ENCODE measurements around the gene LONP1. TPM values are rescaled to one million over a fixed set of nuclear protein-coding genes. Genes with fewer than 3 reads are reported as not detected.

LONP1 gene
- total and polyA plus RNA-seq, 2 of the 8 experiments (the other 6 are each of a cell fraction or from before 2014, with no cell fraction given): 98.1 to 117 TPM

DNA sequence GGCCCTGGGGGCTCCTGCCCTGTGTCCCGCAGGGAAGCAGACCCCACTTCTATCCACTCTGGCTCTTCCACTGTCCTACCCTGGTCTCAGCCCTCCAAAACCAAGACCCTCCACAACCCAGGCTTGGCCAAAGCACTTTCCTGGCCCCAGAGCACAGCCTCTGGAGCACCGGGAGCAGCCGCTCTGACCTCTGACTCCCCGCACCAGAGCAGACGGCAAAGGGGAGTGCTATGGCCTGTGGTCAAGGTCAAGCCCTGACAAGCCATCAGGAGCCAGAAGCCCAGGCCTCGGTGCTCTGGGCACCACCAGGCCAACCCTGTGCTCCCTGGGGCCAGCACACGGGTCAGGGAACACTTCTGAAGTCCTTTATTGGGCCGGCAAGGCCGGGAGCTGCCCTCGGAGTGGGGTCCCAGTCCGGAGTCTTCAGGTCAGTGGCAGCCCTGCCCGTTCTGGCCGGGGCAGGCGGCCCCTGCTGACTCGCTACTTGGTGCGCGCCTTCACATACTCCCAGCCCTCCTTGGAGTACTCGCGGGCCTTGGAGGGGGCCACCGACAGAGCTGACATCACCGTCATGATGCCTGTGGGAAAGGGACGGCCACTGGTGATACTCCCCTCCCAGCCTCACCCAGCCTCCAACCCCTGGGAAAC lies 41.8 kb downstream of the LONP1 start:
- no peak overlapping the region for H3K4me2 ChIP-seq (ENCODE audit: insufficient read depth in 1 of 2, low read depth in 2 of 2, low read length in 2 of 2)
- no peak overlapping the region for H3K23ac ChIP-seq (ENCODE audit: insufficient read length)
- WGBS, 2 experiments (ENCODE audit: extremely low coverage in 1 of 2, insufficient coverage in 1 of 2, insufficient read length in 1 of 2, insufficient replicate concordance in 2 of 2, low coverage in 1 of 2, low lambda C conversion rate in 2 of 2, missing lambda C conversion rate in 1 of 2): 91% methylated on average over 16 of the region's 22 CpGs; no CpG with 5 or more reads in 1 of the 2 experiments
- no peaks in the 10 kb centered on the region for H3K27me3 ChIP-seq (replicated peaks in 1 of 4; ENCODE audit: control insufficient read depth in 3 of 4, extremely low read depth in 1 of 4, insufficient read depth in 3 of 4, low read length in 3 of 4)
- H3K56ac ChIP-seq (replicated peaks; ENCODE audit: insufficient read length, low read depth, low read length): no peak overlapping the region
- no peaks in the 10 kb centered on the region for H3K79me2 ChIP-seq (ENCODE audit: control insufficient read depth in 1 of 2, insufficient read depth in 2 of 2, low read length in 2 of 2)
- H2AFZ ChIP-seq (ENCODE audit: low read length): no peak overlapping the region
- H3K27ac ChIP-seq (ENCODE audit: low read depth, low read length): no peak overlapping the region
- no peak overlapping the region for H2BK120ac ChIP-seq (replicated peaks; ENCODE audit: low read depth, low read length)
- peaks cover 3% of the 10 kb centered on the region; the same call in 1 of the 2 replicates for H3K79me1 ChIP-seq (ENCODE audit: low read depth, low read length)
- DNase-seq (ENCODE audit: low read depth in 1 of 2, low spot score in 2 of 2) (no peak), FAIRE-seq (no peak)
- CTCF ChIA-PET (ENCODE audit: partially characterized antibody): interaction anchor here (3.0 kb wide), 1 partner anchor 11 kb away, joined by 26 read pairs; the partner anchor contains the start of gene RPL36
- H3K14ac ChIP-seq (ENCODE audit: insufficient read length): no peak overlapping the region
- H2BK15ac ChIP-seq (ENCODE audit: low read length): no peak overlapping the region
- H3K4me3 ChIP-seq (ENCODE audit: extremely low read depth in 1 of 4, insufficient read depth in 2 of 4, low read depth in 3 of 4, low read length in 4 of 4): no peak overlapping the region
- no peak overlapping the region for H2BK20ac ChIP-seq (ENCODE audit: low read length)
- no peak overlapping the region for H4K91ac ChIP-seq (replicated peaks; ENCODE audit: insufficient read length, low read length)
- peaks cover 0 to 14% (median 2%) of the 10 kb centered on the region in 4 experiments; a peak in 5 of 7 replicates for H3K4me1 ChIP-seq (replicated peaks in 1 of 4; ENCODE audit: control insufficient read depth in 3 of 4, insufficient read depth in 4 of 4, low read length in 3 of 4)
- no peak overlapping the region for H2BK5ac ChIP-seq (ENCODE audit: low read depth, low read length)
- H4K8ac ChIP-seq (ENCODE audit: extremely low read depth, insufficient read depth, low read length): peak overlapping the region; percentile 57; the same call in 1 of the 2 replicates
- H4K20me1 ChIP-seq (replicated peaks in 1 of 2; ENCODE audit: control insufficient read depth in 1 of 2, insufficient read depth in 2 of 2, low read length in 2 of 2): peaks cover 0 to 8% of the 10 kb centered on the region in 2 experiments
- no peaks in the 10 kb centered on the region for H3K36me3 ChIP-seq (ENCODE audit: control insufficient read depth in 2 of 4, insufficient read depth in 4 of 4, low read length in 3 of 4)
- H4K5ac ChIP-seq (ENCODE audit: insufficient read length, low read depth, low read length): no peak overlapping the region
- H3K9ac ChIP-seq (replicated peaks in 1 of 4; ENCODE audit: extremely low read depth in 1 of 4, low read depth in 3 of 4, low read length in 3 of 4): no peak overlapping the region
- H2BK12ac ChIP-seq (ENCODE audit: low read depth, low read length): no peak overlapping the region
- H3K23me2 ChIP-seq (ENCODE audit: low read depth, low read length): peaks cover 22% of the 10 kb centered on the region; the same call in 1 of the 2 replicates
- H3K18ac ChIP-seq (ENCODE audit: extremely low read depth, low read length): no peak overlapping the region
- POLR2A ChIA-PET (ENCODE audit: partially characterized antibody): interaction anchor here (0.6 to 4.1 kb wide), 7 partner anchors 9 to 40 kb away, joined by 3 to 51 read pairs (median 5); partner anchors contain the start of gene RPL36
- no peak overlapping the region for H3K4ac ChIP-seq (replicated peaks; ENCODE audit: insufficient read length, low read depth, low read length)
- no peaks in the 10 kb centered on the region for H3K9me3 ChIP-seq (ENCODE audit: insufficient read depth in 2 of 2, low read depth in 1 of 2, low read length in 1 of 2)
- H2AK5ac ChIP-seq (ENCODE audit: low read depth, low read length): no peak overlapping the region
- no peak for TF ChIP-seq SIRT6 (IDR thresholded peaks at IDR 0.05; ENCODE audit: low read length)
- TF ChIP-seq CTBP2 (IDR thresholded peaks at IDR 0.05; ENCODE audit: borderline replicate concordance, insufficient read depth, insufficient read length, low read length): no peak
- no peak for TF ChIP-seq RFX5 (IDR thresholded peaks at IDR 0.05; ENCODE audit: borderline replicate concordance, low read depth, low read length)
- TF ChIP-seq SAP30 (IDR thresholded peaks at IDR 0.05; ENCODE audit: insufficient read depth, insufficient replicate concordance, low read length): no peak
- TF ChIP-seq ASH2L (IDR thresholded peaks at IDR 0.05; ENCODE audit: low read length): no peak
- no peak for TF ChIP-seq GTF2F1 (IDR thresholded peaks at IDR 0.05; ENCODE audit: borderline replicate concordance, low read depth, low read length)
- no peak for TF ChIP-seq RBBP5 (IDR thresholded peaks at IDR 0.05; ENCODE audit: borderline replicate concordance, low read depth, low read length)
- TF ChIP-seq PHF8 (conservative IDR thresholded peaks at IDR 0.05; ENCODE audit: low read depth, low read length): no peak
- TF ChIP-seq CBX5 (IDR thresholded peaks at IDR 0.05; ENCODE audit: low read depth, low read length): no peak
- TF ChIP-seq NANOG (IDR thresholded peaks at IDR 0.05; ENCODE audit: insufficient read depth, low read depth, low read length, poor library complexity, severe bottlenecking): no peak
- TF ChIP-seq CEBPB (IDR thresholded peaks at IDR 0.05; ENCODE audit: low read depth, low read length): no peak
- no peak for TF ChIP-seq RAD21 (IDR thresholded peaks at IDR 0.05 in 1 of 2, conservative IDR thresholded peaks at IDR 0.05 in 1 of 2; ENCODE audit: low read depth in 2 of 2, low read length in 2 of 2)

Data from H1 (cell line).